H1 (cell line): ENCODE measurements around the gene GALK1. TPM values are rescaled to one million over a fixed set of nuclear protein-coding genes. Genes with fewer than 3 reads are reported as not detected.

Experiments used
- HDAC2 ChIP-seq, 2 experiments: fragments of 300-600 bp in 1 of 2; sonication (generic) in 1 of 2; IDR thresholded peaks; 2 replicates each; pipeline ENCODE4 v1.6.1; 2011 to 2012; ENCODE audit warnings: low read depth in 2 of 2, low read length in 2 of 2, mild to moderate bottlenecking in 2 of 2, moderate library complexity in 2 of 2, borderline replicate concordance in 1 of 2, inconsistent platforms in 1 of 2
- HDAC6 ChIP-seq: IDR thresholded peaks from one replicate; pipeline ENCODE4 v1.7.1; 2012; ENCODE audit warnings: low read depth, mild to moderate bottlenecking, inconsistent platforms, low read length, moderate library complexity
- KDM4A ChIP-seq: IDR thresholded peaks from one replicate; pipeline ENCODE4 v1.7.1; 2012; ENCODE audit warnings: low read depth, mild to moderate bottlenecking, moderate library complexity, low read length, inconsistent platforms; ENCODE audit not compliant: severe bottlenecking
- polyA plus RNA-seq, 7 experiments: library from polyadenylated mRNA; depleted of rRNA in 3 of 7; stranded (reverse) in 5 of 7; unstranded in 2 of 7; fragments of >200 nt in 5 of 7; fragments of 200-250 nt in 2 of 7; gene quantifications; 1 replicate in 5 of 7; 2 replicates in 1 of 7; 4 replicates in 1 of 7; pipeline versions ENCODE4 v1.2.1 to v1.2.3, GENCODE V29; 2011 to 2013; ENCODE audit warnings: missing spikeins in 2 of 7, mixed read lengths in 2 of 7
- total RNA-seq: library from RNA; stranded (reverse); fragmentation: NEBNext Ultra II Directional; extraction: Animal tissue kit (Norgen Biotek cat#: 25700); gene quantifications from 2 replicates; pipeline ENCODE4 v1.2.1, GENCODE V29; 2021

Gene GALK1
- total and polyA plus RNA-seq, 2 of the 8 experiments (the other 6 are each of a cell fraction or from before 2014, with no cell fraction given), result 34.1 to 47.9 TPM

DNA sequence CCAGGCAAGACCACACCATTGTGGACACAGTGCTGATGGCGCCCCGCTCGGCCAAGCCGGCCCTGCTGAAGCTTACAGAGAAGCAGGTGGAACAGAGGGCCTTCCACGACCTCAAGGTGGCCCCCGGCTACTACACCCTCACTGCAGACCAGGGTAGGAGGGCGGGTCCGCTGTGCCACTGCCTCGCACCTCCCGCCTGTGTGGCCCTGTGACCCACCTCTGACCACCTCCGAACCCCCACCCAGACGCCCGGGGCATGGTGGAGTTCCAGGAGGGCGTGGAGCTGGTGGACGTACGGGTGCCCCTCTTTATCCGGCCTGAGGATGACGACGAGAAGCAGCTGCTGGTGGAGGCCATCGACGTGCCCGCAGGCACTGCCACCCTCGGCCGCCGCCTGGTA is 22.7 kb downstream of the GALK1 start (continued):
- TF ChIP-seq HDAC2 (IDR thresholded peaks at IDR 0.05; ENCODE audit: borderline replicate concordance in 1 of 2, low read depth in 2 of 2, low read length in 2 of 2) (no peak), KDM4A (no peak), HDAC6 (no peak)
